H9 (cell line): ENCODE results near the gene TOR1A. TPM values are rescaled to one million over a fixed set of nuclear protein-coding genes. Genes with fewer than 3 reads are reported as not detected.
"Not testable (repeated sequence)": the region's sequence is repeated elsewhere in the genome, so short reads cannot be mapped to it uniquely, and the experiment has no call there.

Source experiments
- DNase-seq: peaks from one replicate; pipeline ENCODE4 v3.0.0-alpha.2; 2017
- H2AFZ ChIP-seq: one replicate; pipeline ENCODE4 v1.6.1; 2013; ENCODE audit warnings: mild to moderate bottlenecking, low read length, control low read depth, moderate library complexity
- H2AK5ac ChIP-seq: 2 replicates; pipeline ENCODE4 v1.6.1; 2013; ENCODE audit warnings: low read length, control low read depth, mixed read lengths; ENCODE audit not compliant: insufficient read length
- H2BK120ac ChIP-seq: one replicate; pipeline ENCODE4 v1.6.1; 2013; ENCODE audit warnings: low read depth, mild to moderate bottlenecking, low read length, control low read depth, inconsistent platforms; ENCODE audit not compliant: poor library complexity, severe bottlenecking
- H2BK12ac ChIP-seq: 2 replicates; pipeline ENCODE4 v1.6.1; 2013; ENCODE audit warnings: low read length, control low read depth, mixed read lengths, low read depth; ENCODE audit not compliant: insufficient read length
- H2BK15ac ChIP-seq: 2 replicates; pipeline ENCODE4 v1.6.1; 2013; ENCODE audit warnings: low read depth, low read length, control low read depth
- H2BK20ac ChIP-seq: one replicate; pipeline ENCODE4 v1.6.1; 2013; ENCODE audit warnings: low read depth, mild to moderate bottlenecking, low read length, control low read depth, inconsistent platforms; ENCODE audit not compliant: poor library complexity, severe bottlenecking
- H2BK5ac ChIP-seq: 2 replicates; pipeline ENCODE4 v1.6.1; 2013; ENCODE audit warnings: low read length, control low read depth, mixed read lengths; ENCODE audit not compliant: insufficient read length
- H3K14ac ChIP-seq: 2 replicates; pipeline ENCODE4 v1.6.1; 2013; ENCODE audit warnings: low read length, control low read depth; ENCODE audit not compliant: insufficient read depth
- H3K18ac ChIP-seq: 2 replicates; pipeline ENCODE4 v1.6.1; 2013; ENCODE audit warnings: low read depth, mild to moderate bottlenecking, mixed read lengths, low read length, control low read depth; ENCODE audit not compliant: insufficient read length
- H3K23ac ChIP-seq: 2 replicates; pipeline ENCODE4 v1.6.1; 2013; ENCODE audit warnings: low read length, control low read depth, mixed read lengths, low read depth; ENCODE audit not compliant: insufficient read length
- H3K23me2 ChIP-seq: 2 replicates; pipeline ENCODE4 v1.6.1; 2013; ENCODE audit warnings: low read depth, mild to moderate bottlenecking, mixed read lengths, low read length, control low read depth; ENCODE audit not compliant: insufficient read length, poor library complexity, severe bottlenecking
- H3K27ac ChIP-seq: 2 replicates; pipeline ENCODE4 v1.5.1; 2013; ENCODE audit warnings: low read length, control low read depth, mixed read lengths, low read depth; ENCODE audit not compliant: insufficient read length
- H3K27me3 ChIP-seq: 2 replicates; pipeline ENCODE4 v1.6.1; 2013; ENCODE audit warnings: low read length, control low read depth, inconsistent platforms; ENCODE audit not compliant: insufficient read depth
- H3K4ac ChIP-seq: 2 replicates; pipeline ENCODE4 v1.6.1; 2013; ENCODE audit warnings: low read depth, mild to moderate bottlenecking, control low read depth, inconsistent platforms, low read length, moderate library complexity
- H3K4me1 ChIP-seq: 2 replicates; pipeline ENCODE4 v1.6.1; 2013; ENCODE audit warnings: low read length, control low read depth, inconsistent platforms; ENCODE audit not compliant: insufficient read depth
- H3K4me2 ChIP-seq: 2 replicates; pipeline ENCODE4 v1.6.1; 2013; ENCODE audit warnings: low read length, control low read depth, mixed read lengths; ENCODE audit not compliant: insufficient read length, insufficient read depth
- H3K56ac ChIP-seq: 2 replicates; pipeline ENCODE4 v1.6.1; 2013; ENCODE audit warnings: low read depth, mild to moderate bottlenecking, mixed read lengths, low read length, control low read depth; ENCODE audit not compliant: insufficient read length
- H3K79me1 ChIP-seq: 2 replicates; pipeline ENCODE4 v1.6.1; 2013; ENCODE audit warnings: low read depth, mild to moderate bottlenecking, moderate library complexity, low read length, control low read depth, inconsistent platforms; ENCODE audit not compliant: insufficient read depth, poor library complexity, severe bottlenecking
- H3K79me2 ChIP-seq: 2 replicates; pipeline ENCODE4 v1.6.1; 2013; ENCODE audit warnings: low read length, control low read depth, inconsistent platforms; ENCODE audit not compliant: insufficient read depth
- H3K9ac ChIP-seq: 2 replicates; pipeline ENCODE4 v1.6.1; 2013; ENCODE audit warnings: low read length, control low read depth, mixed read lengths; ENCODE audit not compliant: insufficient read length; ENCODE audit errors: extremely low read depth
- H3K9me3 ChIP-seq: one replicate; pipeline ENCODE4 v1.6.1; 2013; ENCODE audit warnings: low read depth, low read length, inconsistent platforms; ENCODE audit not compliant: control insufficient read depth
- H3T11ph ChIP-seq: one replicate; pipeline ENCODE4 v1.6.1; 2013; ENCODE audit warnings: mild to moderate bottlenecking, low read length, control low read depth, inconsistent platforms
- H4K20me1 ChIP-seq: one replicate; pipeline ENCODE4 v1.6.1; 2013; ENCODE audit not compliant: control insufficient read depth, insufficient read length, insufficient read depth
- H4K5ac ChIP-seq: 2 replicates; pipeline ENCODE4 v1.6.1; 2013; ENCODE audit warnings: low read depth, mild to moderate bottlenecking, mixed read lengths, low read length, control low read depth; ENCODE audit not compliant: insufficient read length
- H4K8ac ChIP-seq: replicated peaks from 2 replicates; pipeline ENCODE4 v1.6.1; 2013; ENCODE audit warnings: low read length, control low read depth, mixed read lengths, low read depth; ENCODE audit not compliant: insufficient read length
- H4K91ac ChIP-seq: 2 replicates; pipeline ENCODE4 v1.6.1; 2013; ENCODE audit warnings: low read depth, mild to moderate bottlenecking, moderate library complexity, mixed read lengths, low read length, control low read depth; ENCODE audit not compliant: insufficient read length
- H3K27ac Mint-ChIP-seq, 3 experiments: 2 replicates in 2 of 3; 3 replicates in 1 of 3; pipeline ENCODE4 v1.8.0; 2020 to 2021; ENCODE audit warnings: mixed read lengths in 3 of 3, mild to moderate bottlenecking in 1 of 3, moderate library complexity in 1 of 3
- H3K27me3 Mint-ChIP-seq: 2 replicates; pipeline ENCODE4 v1.8.0; 2021; ENCODE audit warnings: low read depth, mild to moderate bottlenecking, moderate library complexity, mixed read lengths
- H3K36me3 Mint-ChIP-seq, 3 experiments: 2 replicates in 2 of 3; 3 replicates in 1 of 3; pipeline ENCODE4 v1.8.0; 2020 to 2021; ENCODE audit warnings: low read depth in 3 of 3, mixed read lengths in 3 of 3; ENCODE audit not compliant: insufficient read depth in 1 of 3
- H3K4me1 Mint-ChIP-seq, 2 experiments: 2 replicates each; pipeline ENCODE4 v1.8.0; 2020; ENCODE audit warnings: mixed read lengths in 2 of 2
- H3K4me3 Mint-ChIP-seq, 2 experiments: 2 replicates in 1 of 2; 3 replicates in 1 of 2; pipeline ENCODE4 v1.8.0; 2020 to 2021; ENCODE audit warnings: mild to moderate bottlenecking in 2 of 2, mixed read lengths in 2 of 2, moderate library complexity in 1 of 2
- H3K9me3 Mint-ChIP-seq, 2 experiments: 2 replicates in 1 of 2; 3 replicates in 1 of 2; pipeline ENCODE4 v1.8.0; 2020; ENCODE audit warnings: mild to moderate bottlenecking in 2 of 2, mixed read lengths in 2 of 2, moderate library complexity in 1 of 2
- WGBS: extraction: QIAGEN DNeasy Blood & Tissue Kit; methylation state at CpG from one replicate; pipeline ENCODE4 v1.1.7; 2013; ENCODE audit warnings: missing lambda C conversion rate, low lambda C conversion rate, mixed read lengths; ENCODE audit not compliant: insufficient read length; ENCODE audit errors: extremely low coverage; 5-methylcytosine and 5-hydroxymethylcytosine counted together
- total RNA-seq: library from RNA; stranded (reverse); gene quantifications from 2 replicates; pipeline ENCODE4 v1.2.1, GENCODE V29; 2021
- TF ChIP-seq, protein P1 (sequence below): fragments of 200-600 bp; sonication (generic); conservative IDR thresholded peaks from 3 replicates; pipeline ENCODE4 v1.8.0; 2021; ENCODE audit warnings: antibody characterized with exemption, mild to moderate bottlenecking

Gene TOR1A
- total RNA-seq, 1 experiment from 2014 or later, result 60.1 TPM

GRCh38 chr9:129785866-129786265, 38.1 kb downstream of the TOR1A start:
- no peak overlapping the region for H2AK5ac ChIP-seq
- no peak overlapping the region for H2BK12ac ChIP-seq
- H2BK120ac ChIP-seq, result no peak overlapping the region
- no peaks in the 10 kb centered on the region for H3K23me2 ChIP-seq
- H3K14ac ChIP-seq, result no peak overlapping the region
- Mint-ChIP-seq H3K27ac (no peak overlapping the region), H3K9me3 (no peaks in the 10 kb centered on the region; a peak in 1 of 5 replicates), H3K27me3 (peaks cover 26% of the 10 kb centered on the region), H3K36me3 (no peaks in the 10 kb centered on the region), H3K4me3 (no peak overlapping the region), H3K4me1 (peaks cover 2% of the 10 kb centered on the region in 2 experiments; a peak in 2 of 4 replicates)
- H2BK5ac ChIP-seq, result no peak overlapping the region
- no peak overlapping the region for H3K4me2 ChIP-seq
- H2BK20ac ChIP-seq, result no peak overlapping the region
- H3K9me3 ChIP-seq, result no peaks in the 10 kb centered on the region
- DNase-seq, result no peak
- H3K23ac ChIP-seq, result no peak overlapping the region
- no peak overlapping the region for H4K8ac ChIP-seq
- no peaks in the 10 kb centered on the region for H3K27me3 ChIP-seq
- no peaks in the 10 kb centered on the region for H3K79me1 ChIP-seq
- H3K79me2 ChIP-seq, result no peaks in the 10 kb centered on the region
- H4K5ac ChIP-seq, result no peak overlapping the region
- TF ChIP-seq, protein P1, sequence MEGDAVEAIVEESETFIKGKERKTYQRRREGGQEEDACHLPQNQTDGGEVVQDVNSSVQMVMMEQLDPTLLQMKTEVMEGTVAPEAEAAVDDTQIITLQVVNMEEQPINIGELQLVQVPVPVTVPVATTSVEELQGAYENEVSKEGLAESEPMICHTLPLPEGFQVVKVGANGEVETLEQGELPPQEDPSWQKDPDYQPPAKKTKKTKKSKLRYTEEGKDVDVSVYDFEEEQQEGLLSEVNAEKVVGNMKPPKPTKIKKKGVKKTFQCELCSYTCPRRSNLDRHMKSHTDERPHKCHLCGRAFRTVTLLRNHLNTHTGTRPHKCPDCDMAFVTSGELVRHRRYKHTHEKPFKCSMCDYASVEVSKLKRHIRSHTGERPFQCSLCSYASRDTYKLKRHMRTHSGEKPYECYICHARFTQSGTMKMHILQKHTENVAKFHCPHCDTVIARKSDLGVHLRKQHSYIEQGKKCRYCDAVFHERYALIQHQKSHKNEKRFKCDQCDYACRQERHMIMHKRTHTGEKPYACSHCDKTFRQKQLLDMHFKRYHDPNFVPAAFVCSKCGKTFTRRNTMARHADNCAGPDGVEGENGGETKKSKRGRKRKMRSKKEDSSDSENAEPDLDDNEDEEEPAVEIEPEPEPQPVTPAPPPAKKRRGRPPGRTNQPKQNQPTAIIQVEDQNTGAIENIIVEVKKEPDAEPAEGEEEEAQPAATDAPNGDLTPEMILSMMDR, result no peak
- H3K4ac ChIP-seq, result no peak overlapping the region
- H3T11ph ChIP-seq, result no peak overlapping the region
- no peaks in the 10 kb centered on the region for H4K20me1 ChIP-seq
- H3K18ac ChIP-seq, result no peak overlapping the region
- no peak overlapping the region for H2BK15ac ChIP-seq
- H3K9ac ChIP-seq, result no peak overlapping the region
- WGBS, result no CpG with 5 or more reads among the region's 1 CpG
- H4K91ac ChIP-seq, result no peak overlapping the region
- H3K4me1 ChIP-seq, result no peaks in the 10 kb centered on the region
- no peak overlapping the region for H3K27ac ChIP-seq
- no peak overlapping the region for H2AFZ ChIP-seq
- no peak overlapping the region for H3K56ac ChIP-seq

- not testable (repeated sequence) for H2AK5ac ChIP-seq, H3K27ac ChIP-seq, H3K56ac ChIP-seq, H4K5ac ChIP-seq, H3T11ph ChIP-seq, H3K4ac ChIP-seq, H4K20me1 ChIP-seq, H2AFZ ChIP-seq, H2BK120ac ChIP-seq, H3K4me1 ChIP-seq, H3K4me2 ChIP-seq, H3K79me1 ChIP-seq, H2BK15ac ChIP-seq, DNase-seq, H2BK5ac ChIP-seq, H4K91ac ChIP-seq, H3K27me3 ChIP-seq, H3K23ac ChIP-seq, H2BK20ac ChIP-seq, H3K36me3 Mint-ChIP-seq, H3K79me2 ChIP-seq, H3K4me3 Mint-ChIP-seq, H3K4me1 Mint-ChIP-seq, H3K9ac ChIP-seq, H3K14ac ChIP-seq, H2BK12ac ChIP-seq, H4K8ac ChIP-seq, H3K18ac ChIP-seq, H3K9me3 ChIP-seq, H3K9me3 Mint-ChIP-seq, H3K23me2 ChIP-seq
- peaks cover 27% of the 10 kb centered on the region for H3K27me3 Mint-ChIP-seq
- peak overlapping the region in 1 of 3 experiments; percentile 7; a peak in 1 of 7 replicates for H3K27ac Mint-ChIP-seq
- WGBS, result no CpG with 5 or more reads among the region's 11 CpGs
Observed at GRCh38 chr9:129784970-129785369, 39.0 kb downstream of the TOR1A start.
